ENCODE results near the gene TNFSF12. TPM values are rescaled to one million over a fixed set of nuclear protein-coding genes. Genes with fewer than 3 reads are reported as not detected.
A peak's percentile ranks its signal among the peaks of the same experiment; 100 is the strongest.

Gene TNFSF12
- total RNA-seq, 1 donor from 2014 or later = 60.6 TPM

DNA sequence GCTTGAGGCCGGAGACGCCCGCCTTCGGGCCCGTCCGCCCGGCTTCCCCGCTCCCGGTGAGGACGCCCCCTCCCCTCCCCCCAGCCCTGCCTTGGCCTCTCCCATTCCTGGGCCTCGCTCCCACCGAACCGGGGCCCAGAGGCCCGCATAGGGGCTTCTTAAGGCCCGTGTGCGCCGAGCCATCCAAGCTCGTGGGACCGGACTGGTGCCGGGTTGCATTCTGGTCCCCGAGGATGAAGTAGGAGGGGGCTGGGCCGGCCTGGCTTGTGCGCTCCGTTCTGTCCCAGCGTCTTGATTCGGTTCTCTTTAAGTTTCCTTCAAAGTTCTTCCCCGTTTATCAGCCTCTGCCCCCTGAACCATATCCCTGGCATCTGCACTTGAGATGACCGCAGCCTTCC, 13.3 kb downstream of the TNFSF12 start:
- H3K36me3 ChIP-seq = peaks cover 0 to 38% of the 10 kb centered on the region in 2 donors
- intact Hi-C loops (cut with DNase I) = loop anchor here (5.0 to 10.0 kb wide), 3 partner anchors 45 to 307 kb away; partner anchors contain the start of genes CTDNEP1, ELP5, KCTD11 and TMEM95
- TF ChIP-seq CTCF (IDR thresholded peaks at IDR 0.05) (no peak), POLR2AphosphoS5 (IDR thresholded peaks at IDR 0.05; ENCODE audit: insufficient read depth in 1 of 2, low read depth in 1 of 2) (no peak), POLR2A (IDR thresholded peaks at IDR 0.05) (no peak)
- peak overlapping the region; percentile 88 for H3K27ac ChIP-seq
- H3K27me3 ChIP-seq = no peaks in the 10 kb centered on the region
- H3K4me3 ChIP-seq = peak overlapping the region; percentile 70 to 82
- peaks cover 67% of the 10 kb centered on the region for H3K4me1 ChIP-seq
- no peaks in the 10 kb centered on the region for H3K9me3 ChIP-seq
- DNase-seq (ENCODE audit: extremely low spot score in 2 of 2) = peak in 1 of 2 donors; percentile 87

- no peak for TF ChIP-seq POLR2A (IDR thresholded peaks at IDR 0.05)
- no peak for TF ChIP-seq CTCF (IDR thresholded peaks at IDR 0.05)
- TF ChIP-seq POLR2AphosphoS5 (IDR thresholded peaks at IDR 0.05; ENCODE audit: insufficient read depth in 1 of 2, low read depth in 1 of 2) = no peak
- Histone ChIP-seq H3K4me1 (peaks cover 56% of the 10 kb centered on the region), H3K9me3 (no peaks in the 10 kb centered on the region), H3K36me3 (peaks cover 0 to 40% of the 10 kb centered on the region in 2 donors), H3K27me3 (no peaks in the 10 kb centered on the region), H3K27ac (no peak overlapping the region), H3K4me3 (peak overlapping the region in 1 of 2 donors; percentile 7)
- intact Hi-C loops (cut with DNase I) = loop anchor here (5.0 to 10.0 kb wide), 3 partner anchors 46 to 308 kb away; partner anchors contain the start of genes CTDNEP1, ELP5, KCTD11 and TMEM95
- peak in 1 of 2 donors; percentile 82 for DNase-seq (ENCODE audit: extremely low spot score in 2 of 2)
These were observed 14.4 kb downstream of the TNFSF12 start for GRCh38 chr17:7563115-7563869.

GRCh38 chr17:7569571-7569970, 20.7 kb downstream of the TNFSF12 start:
- peaks cover 0 to 52% of the 10 kb centered on the region in 2 donors for H3K36me3 ChIP-seq

DNA sequence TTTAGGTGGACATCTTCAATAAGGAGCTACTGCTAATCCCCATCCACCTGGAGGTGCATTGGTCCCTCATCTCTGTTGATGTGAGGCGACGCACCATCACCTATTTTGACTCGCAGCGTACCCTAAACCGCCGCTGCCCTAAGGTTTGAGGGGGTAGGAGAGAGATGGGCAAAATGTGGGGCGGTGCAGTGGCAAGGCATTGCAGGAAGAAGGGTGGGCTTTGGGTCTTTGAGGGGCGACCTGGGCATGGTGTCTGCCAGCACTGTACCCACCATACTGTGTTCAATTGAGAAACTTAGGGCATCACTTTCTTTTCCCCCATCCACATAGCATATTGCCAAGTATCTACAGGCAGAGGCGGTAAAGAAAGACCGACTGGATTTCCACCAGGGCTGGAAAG, 21.5 kb downstream of the TNFSF12 start:
- DNase-seq (ENCODE audit: extremely low spot score in 2 of 2) = peak in 1 of 2 donors; percentile 83
- intact Hi-C loops (cut with DNase I) = no loop called here
- no peaks in the 10 kb centered on the region for H3K27me3 ChIP-seq
- H3K36me3 ChIP-seq = peaks cover 2 to 52% of the 10 kb centered on the region in 2 donors
- no peak for TF ChIP-seq CTCF (IDR thresholded peaks at IDR 0.05)
- TF ChIP-seq POLR2AphosphoS5 (IDR thresholded peaks at IDR 0.05; ENCODE audit: insufficient read depth in 1 of 2, low read depth in 1 of 2) = no peak
- TF ChIP-seq POLR2A (IDR thresholded peaks at IDR 0.05) = no peak
- no peak overlapping the region for H3K27ac ChIP-seq
- H3K4me1 ChIP-seq = peaks cover 21% of the 10 kb centered on the region
- no peaks in the 10 kb centered on the region for H3K9me3 ChIP-seq
- no peak overlapping the region for H3K4me3 ChIP-seq

More at GRCh38 chr17:7569571-7569970, 20.7 kb downstream of the TNFSF12 start:
- H3K4me3 ChIP-seq = no peak overlapping the region
- no peaks in the 10 kb centered on the region for H3K27me3 ChIP-seq
- peaks cover 14% of the 10 kb centered on the region for H3K4me1 ChIP-seq
- DNase-seq (ENCODE audit: extremely low spot score in 2 of 2) = no peak
- H3K9me3 ChIP-seq = no peaks in the 10 kb centered on the region
- H3K27ac ChIP-seq = no peak overlapping the region
- TF ChIP-seq POLR2AphosphoS5 (IDR thresholded peaks at IDR 0.05; ENCODE audit: insufficient read depth in 1 of 2, low read depth in 1 of 2) (no peak), CTCF (IDR thresholded peaks at IDR 0.05) (no peak), POLR2A (IDR thresholded peaks at IDR 0.05) (no peak)
- intact Hi-C loops (cut with DNase I) = loop anchor here (10.0 kb wide), 2 partner anchors 215 to 315 kb away; partner anchors contain the start of genes CTDNEP1, ELP5, KCTD11 and TMEM95

DNA sequence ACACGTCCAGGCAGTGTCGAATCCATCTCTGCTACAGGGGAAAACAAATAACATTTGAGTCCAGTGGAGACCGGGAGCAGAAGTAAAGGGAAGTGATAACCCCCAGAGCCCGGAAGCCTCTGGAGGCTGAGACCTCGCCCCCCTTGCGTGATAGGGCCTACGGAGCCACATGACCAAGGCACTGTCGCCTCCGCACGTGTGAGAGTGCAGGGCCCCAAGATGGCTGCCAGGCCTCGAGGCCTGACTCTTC, 23.4 kb downstream of the TNFSF12 start:
- H3K27me3 ChIP-seq = no peaks in the 10 kb centered on the region
- H3K36me3 ChIP-seq = peaks cover 3 to 54% of the 10 kb centered on the region in 2 donors
- H3K9me3 ChIP-seq = no peaks in the 10 kb centered on the region
- TF ChIP-seq CTCF (IDR thresholded peaks at IDR 0.05) = no peak
- TF ChIP-seq POLR2A (IDR thresholded peaks at IDR 0.05) = peak in 1 of 2 donors; percentile 7
- intact Hi-C loops (cut with DNase I) = no loop called here
- H3K4me3 ChIP-seq = peak overlapping the region; percentile 37 to 97
- no peak for DNase-seq (ENCODE audit: extremely low spot score in 2 of 2)
- H3K27ac ChIP-seq = peak overlapping the region; percentile 70
- H3K4me1 ChIP-seq = peaks cover 32% of the 10 kb centered on the region
